PFSK-1 (cell line): ENCODE results near the gene CYP3A7.

Source experiments
- SIN3A ChIP-seq: IDR thresholded peaks from 2 replicates; pipeline ENCODE4 v1.6.1; 2012; ENCODE audit warnings: mild to moderate bottlenecking, low read length, moderate library complexity, borderline replicate concordance; ENCODE audit not compliant: insufficient read depth
- TAF1 ChIP-seq: IDR thresholded peaks from 2 replicates; pipeline ENCODE4 v1.6.1; 2012; ENCODE audit warnings: low read length, control low read depth, borderline replicate concordance; ENCODE audit not compliant: insufficient read depth
- TF ChIP-seq, protein P1 (sequence below), 2 experiments: IDR thresholded peaks; 2 replicates each; pipeline versions ENCODE4 v1.6.1 to v1.8.0; 2011 to 2012; ENCODE audit warnings: low read depth in 2 of 2, low read length in 2 of 2, control low read depth in 1 of 2, inconsistent platforms in 1 of 2, mild to moderate bottlenecking in 1 of 2, moderate library complexity in 1 of 2; ENCODE audit not compliant: insufficient read depth in 1 of 2

DNA sequence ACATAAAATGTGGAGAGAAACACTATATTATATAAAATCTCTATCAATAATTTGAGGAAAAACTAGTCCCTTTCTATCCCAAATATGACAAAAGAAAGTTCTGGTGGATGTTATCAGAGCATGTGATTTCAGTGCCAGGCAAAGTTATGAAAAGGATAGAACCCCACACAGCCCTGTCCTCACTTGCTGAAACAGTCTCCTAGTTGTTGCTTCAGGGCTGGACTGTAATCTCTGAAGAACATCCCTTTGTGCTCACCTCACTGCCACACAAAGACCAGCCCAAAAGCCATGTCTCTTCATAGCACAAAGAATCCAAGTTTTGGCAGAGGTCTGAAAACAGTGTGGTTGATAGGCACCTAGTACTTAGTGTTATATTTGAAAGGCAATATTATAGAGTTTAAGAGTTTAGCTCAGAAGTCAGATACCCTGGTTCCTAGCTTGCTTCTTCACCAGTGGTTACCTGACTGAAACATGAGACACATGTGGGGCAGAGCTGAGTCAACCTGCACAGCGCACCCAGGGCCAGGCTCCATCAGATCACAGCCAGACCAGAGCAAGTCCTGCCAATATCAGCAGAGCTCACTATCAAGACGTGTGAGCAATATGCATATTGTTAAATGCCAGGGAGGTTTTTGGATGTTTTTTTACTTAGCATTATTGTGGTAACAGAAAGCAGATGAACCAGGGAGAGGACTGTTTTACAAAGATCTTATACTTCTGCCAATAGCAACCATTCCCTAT lies 25.0 kb downstream of the CYP3A7 start:
- TF ChIP-seq, protein P1, sequence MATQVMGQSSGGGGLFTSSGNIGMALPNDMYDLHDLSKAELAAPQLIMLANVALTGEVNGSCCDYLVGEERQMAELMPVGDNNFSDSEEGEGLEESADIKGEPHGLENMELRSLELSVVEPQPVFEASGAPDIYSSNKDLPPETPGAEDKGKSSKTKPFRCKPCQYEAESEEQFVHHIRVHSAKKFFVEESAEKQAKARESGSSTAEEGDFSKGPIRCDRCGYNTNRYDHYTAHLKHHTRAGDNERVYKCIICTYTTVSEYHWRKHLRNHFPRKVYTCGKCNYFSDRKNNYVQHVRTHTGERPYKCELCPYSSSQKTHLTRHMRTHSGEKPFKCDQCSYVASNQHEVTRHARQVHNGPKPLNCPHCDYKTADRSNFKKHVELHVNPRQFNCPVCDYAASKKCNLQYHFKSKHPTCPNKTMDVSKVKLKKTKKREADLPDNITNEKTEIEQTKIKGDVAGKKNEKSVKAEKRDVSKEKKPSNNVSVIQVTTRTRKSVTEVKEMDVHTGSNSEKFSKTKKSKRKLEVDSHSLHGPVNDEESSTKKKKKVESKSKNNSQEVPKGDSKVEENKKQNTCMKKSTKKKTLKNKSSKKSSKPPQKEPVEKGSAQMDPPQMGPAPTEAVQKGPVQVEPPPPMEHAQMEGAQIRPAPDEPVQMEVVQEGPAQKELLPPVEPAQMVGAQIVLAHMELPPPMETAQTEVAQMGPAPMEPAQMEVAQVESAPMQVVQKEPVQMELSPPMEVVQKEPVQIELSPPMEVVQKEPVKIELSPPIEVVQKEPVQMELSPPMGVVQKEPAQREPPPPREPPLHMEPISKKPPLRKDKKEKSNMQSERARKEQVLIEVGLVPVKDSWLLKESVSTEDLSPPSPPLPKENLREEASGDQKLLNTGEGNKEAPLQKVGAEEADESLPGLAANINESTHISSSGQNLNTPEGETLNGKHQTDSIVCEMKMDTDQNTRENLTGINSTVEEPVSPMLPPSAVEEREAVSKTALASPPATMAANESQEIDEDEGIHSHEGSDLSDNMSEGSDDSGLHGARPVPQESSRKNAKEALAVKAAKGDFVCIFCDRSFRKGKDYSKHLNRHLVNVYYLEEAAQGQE (IDR thresholded peaks at IDR 0.05; ENCODE audit: insufficient read depth in 1 of 2, low read depth in 2 of 2, low read length in 2 of 2), result no peak
- no peak for TF ChIP-seq TAF1
- no peak for TF ChIP-seq SIN3A
